Posterior cingulate gyrus (tissue), 11 donors: ENCODE measurements around the gene DVL1.

ENCODE experiments used
- DNase-seq, 10 donors: peaks; one replicate each; pipeline versions ENCODE4 v3.0.0 to v3.0.0-alpha.2; 2020 to 2021; ENCODE audit warnings: mixed read lengths in 3 of 10
- intact Hi-C: fragments of 100-400 bp; cut with DNase I; formaldehyde crosslinking; loops from one replicate; pipeline ENCODE4 v1.15.1; 2023

The DVL1 gene

GRCh38 chr1:1292851-1293250 lies 56.4 kb downstream of the DVL1 start:
- peak in 2 of 10 donors; percentile 14 to 80 for DNase-seq
- intact Hi-C loops: loop anchor here (10.0 kb wide), 1 partner anchor 842 kb away; no protein-coding TSS in a partner anchor

DNA sequence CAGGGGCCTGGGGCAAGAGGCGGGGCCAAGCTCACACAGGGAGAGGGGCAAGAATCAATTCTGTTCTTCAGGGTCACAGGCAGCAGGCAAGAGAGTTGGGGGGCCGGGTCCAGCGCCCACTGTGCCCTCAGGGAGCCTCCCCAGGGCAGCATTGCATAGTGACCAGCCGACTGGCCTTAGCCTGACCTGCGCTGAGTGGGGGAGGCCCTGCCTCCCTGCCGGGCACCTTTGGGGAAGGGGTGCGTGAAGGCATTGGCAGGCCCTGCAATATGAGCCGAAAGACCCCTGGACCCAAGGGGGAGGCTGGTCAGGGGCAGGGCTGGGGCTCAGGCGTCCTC lies 56.8 kb downstream of the DVL1 start:
- intact Hi-C loops: loop anchor here (10.0 kb wide), 1 partner anchor 842 kb away; no protein-coding TSS in a partner anchor
- peak in 1 of 10 donors; percentile 5 for DNase-seq

DNA sequence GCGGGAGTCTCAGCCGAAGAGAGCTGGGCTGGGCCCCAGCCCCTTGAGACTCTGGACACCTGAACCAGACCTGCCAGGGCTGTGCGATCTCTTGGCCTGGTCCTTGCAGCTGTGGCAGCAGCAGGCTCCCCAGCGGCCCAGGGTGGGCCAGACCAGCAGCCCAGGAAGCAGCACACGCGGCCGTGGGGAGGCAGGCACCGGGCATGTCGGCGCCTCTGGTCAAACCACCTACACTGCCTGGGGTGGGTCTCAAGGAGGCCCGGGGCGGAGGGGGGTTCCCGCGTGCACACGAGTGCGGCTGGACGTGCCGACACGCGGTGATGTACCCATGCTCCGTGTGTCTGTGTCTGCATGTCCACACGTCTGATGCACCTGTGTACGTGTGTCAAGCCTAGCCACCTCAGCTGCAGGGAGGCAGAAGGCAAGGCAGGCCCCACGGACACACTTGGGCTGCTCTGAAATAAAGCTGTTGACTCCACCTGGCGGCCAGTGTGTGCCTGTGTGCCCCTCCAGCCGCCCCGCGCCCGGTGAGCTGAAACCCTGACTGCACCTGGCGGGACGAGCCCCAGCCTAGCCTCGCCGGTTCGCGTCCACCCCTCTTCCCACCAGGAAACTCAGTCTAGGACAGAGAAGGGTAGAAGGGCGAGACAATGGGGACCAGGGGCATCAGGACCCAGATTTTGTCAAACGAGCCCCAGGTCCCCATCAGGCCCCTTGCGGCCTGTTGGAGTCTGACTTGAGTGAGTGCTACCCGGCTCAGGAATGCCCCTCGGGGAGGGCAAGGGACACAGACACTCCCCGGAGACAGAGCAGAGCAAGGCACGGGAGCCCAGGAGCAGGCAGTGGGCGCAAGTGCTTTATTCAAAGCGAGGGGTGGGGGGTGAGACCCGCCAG lies 57.4 kb downstream of the DVL1 start:
- peak in 8 of 10 donors; percentile 45 to 94 (median 68) for DNase-seq
- intact Hi-C loops: loop anchor here (10.0 kb wide), 1 partner anchor 843 kb away; no protein-coding TSS in a partner anchor

DNA sequence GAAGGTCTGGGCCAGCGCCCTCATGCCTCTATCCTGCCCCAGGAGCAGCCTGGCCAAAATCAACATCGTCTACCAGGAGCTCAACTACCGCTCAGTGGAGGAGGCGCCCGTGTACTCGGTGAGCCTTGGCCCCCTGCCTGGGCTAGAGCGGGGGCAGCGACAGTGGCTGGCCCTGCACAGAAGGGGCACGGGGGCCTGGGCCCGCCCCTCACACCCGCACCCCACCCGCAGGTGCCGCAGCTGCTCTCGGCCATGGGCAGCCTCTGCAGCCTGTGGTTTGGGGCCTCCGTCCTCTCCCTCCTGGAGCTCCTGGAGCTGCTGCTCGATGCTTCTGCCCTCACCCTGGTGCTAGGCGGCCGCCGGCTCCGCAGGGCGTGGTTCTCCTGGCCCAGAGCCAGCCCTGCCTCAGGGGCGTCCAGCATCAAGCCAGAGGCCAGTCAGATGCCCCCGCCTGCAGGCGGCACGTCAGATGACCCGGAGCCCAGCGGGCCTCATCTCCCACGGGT lies 58.1 kb downstream of the DVL1 start:
- DNase-seq: peak in 2 of 10 donors; percentile 10 to 91
- intact Hi-C loops: loop anchor here (10.0 kb wide), 1 partner anchor 844 kb away; no protein-coding TSS in a partner anchor

DNA sequence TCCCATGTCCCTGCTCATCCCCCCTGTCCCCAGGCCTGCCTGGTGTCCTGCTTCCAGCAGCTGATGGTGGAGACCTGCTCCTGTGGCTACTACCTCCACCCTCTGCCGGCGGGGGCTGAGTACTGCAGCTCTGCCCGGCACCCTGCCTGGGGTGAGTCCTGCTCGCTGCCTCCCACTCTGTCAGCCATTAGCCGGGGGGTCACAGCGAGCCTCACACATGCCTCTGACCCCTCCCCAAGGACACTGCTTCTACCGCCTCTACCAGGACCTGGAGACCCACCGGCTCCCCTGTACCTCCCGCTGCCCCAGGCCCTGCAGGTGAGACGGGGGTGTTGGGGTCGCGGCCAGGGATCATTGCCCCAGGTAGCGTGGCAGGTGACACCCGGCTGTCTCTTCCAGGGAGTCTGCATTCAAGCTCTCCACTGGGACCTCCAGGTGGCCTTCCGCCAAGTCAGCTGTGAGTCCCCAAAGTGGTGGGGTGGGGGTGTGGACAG lies 58.9 kb downstream of the DVL1 start:
- intact Hi-C loops: loop anchor here (10.0 kb wide), 1 partner anchor 845 kb away; no protein-coding TSS in a partner anchor
- DNase-seq: peak in 5 of 10 donors; percentile 61 to 93 (median 73)

GRCh38 chr1:1287288-1288110 lies 61.7 kb downstream of the DVL1 start:
- DNase-seq: peak in 2 of 10 donors; percentile 24 to 84

GRCh38 chr1:1286313-1287261 lies 62.6 kb downstream of the DVL1 start:
- intact Hi-C loops: no loop called here
- DNase-seq: peak in 3 of 10 donors; percentile 9 to 79 (median 24)

More at GRCh38 chr1:1287288-1288110, 61.7 kb downstream of the DVL1 start:
- intact Hi-C loops: no loop called here

DNA sequence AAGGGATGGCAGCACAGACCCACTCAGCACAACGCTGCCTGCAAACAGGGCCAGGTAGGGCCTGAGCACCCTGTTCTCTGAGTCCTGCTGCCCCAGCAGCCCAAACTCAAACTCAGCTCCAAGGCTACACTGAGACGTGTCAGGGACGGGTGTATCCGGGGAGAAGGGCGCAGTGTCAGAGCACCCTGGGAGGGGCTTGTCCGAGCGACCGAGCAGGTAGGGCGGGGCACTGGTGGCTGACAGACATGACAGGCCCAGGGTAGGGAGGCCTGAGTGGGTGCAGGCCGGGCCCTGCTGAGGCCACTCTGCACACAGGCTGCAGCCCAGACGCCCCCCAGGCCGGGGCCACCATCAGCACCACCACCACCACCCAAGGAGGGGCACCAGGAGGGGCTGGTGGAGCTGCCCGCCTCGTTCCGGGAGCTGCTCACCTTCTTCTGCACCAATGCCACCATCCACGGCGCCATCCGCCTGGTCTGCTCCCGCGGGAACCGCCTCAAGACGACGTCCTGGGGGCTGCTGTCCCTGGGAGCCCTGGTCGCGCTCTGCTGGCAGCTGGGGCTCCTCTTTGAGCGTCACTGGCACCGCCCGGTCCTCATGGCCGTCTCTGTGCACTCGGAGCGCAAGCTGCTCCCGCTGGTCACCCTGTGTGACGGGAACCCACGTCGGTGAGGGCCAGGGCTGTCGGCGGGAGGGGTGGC lies 63.5 kb downstream of the DVL1 start:
- intact Hi-C loops: no loop called here
- peak in 2 of 10 donors; percentile 25 to 83 for DNase-seq
